Liver (tissue), 9 donors: Measurements from ENCODE around the gene SLC17A3. TPM values are rescaled to one million over a fixed set of nuclear protein-coding genes. Genes with fewer than 3 reads are reported as not detected.

Experiments
- DNase-seq: peaks from one replicate; pipeline ENCODE4 v3.0.0-alpha.2; 2017; ENCODE audit warnings: low spot score
- H3K27ac ChIP-seq, 2 donors: one replicate each; pipeline ENCODE4 v1.7.0; 2013; ENCODE audit warnings: inconsistent platforms in 2 of 2, low read length in 2 of 2, control low read depth in 1 of 2, low read depth in 1 of 2, mild to moderate bottlenecking in 1 of 2
- H3K27me3 ChIP-seq, 4 donors: one replicate each; pipeline versions ENCODE4 v1.6.1 to v1.7.0; 2013; ENCODE audit warnings: low read length in 3 of 4, inconsistent platforms in 1 of 4, mild to moderate bottlenecking in 1 of 4, moderate library complexity in 1 of 4; ENCODE audit not compliant: control insufficient read depth in 4 of 4, insufficient read depth in 4 of 4
- H3K36me3 ChIP-seq, 4 donors: one replicate each; pipeline versions ENCODE4 v1.6.1 to v1.7.0; 2013; ENCODE audit warnings: low read length in 3 of 4, mild to moderate bottlenecking in 3 of 4, low read depth in 1 of 4, moderate library complexity in 1 of 4; ENCODE audit not compliant: control insufficient read depth in 4 of 4, insufficient read depth in 3 of 4
- H3K4me1 ChIP-seq, 4 donors: one replicate each; pipeline versions ENCODE4 v1.6.1 to v1.7.0; 2013; ENCODE audit warnings: low read length in 3 of 4, mild to moderate bottlenecking in 3 of 4, moderate library complexity in 1 of 4; ENCODE audit not compliant: control insufficient read depth in 4 of 4, insufficient read depth in 4 of 4
- H3K4me3 ChIP-seq, 3 donors: one replicate each; pipeline versions ENCODE4 v1.6.1 to v1.7.0; 2013; ENCODE audit warnings: low read length in 3 of 3, control low read depth in 1 of 3, low read depth in 1 of 3, mild to moderate bottlenecking in 1 of 3
- H3K9ac ChIP-seq, 2 donors: one replicate each; pipeline ENCODE4 v1.7.0; 2013; ENCODE audit warnings: low read length in 2 of 2, mild to moderate bottlenecking in 2 of 2, moderate library complexity in 2 of 2, control low read depth in 1 of 2, low read depth in 1 of 2
- H3K9me3 ChIP-seq, 4 donors: one replicate each; pipeline versions ENCODE4 v1.6.1 to v1.7.0; 2013; ENCODE audit warnings: low read length in 3 of 4; ENCODE audit not compliant: control insufficient read depth in 4 of 4
- ATF3 ChIP-seq: IDR thresholded peaks from 2 replicates; pipeline ENCODE4 v1.6.1; 2016; ENCODE audit warnings: antibody characterized with exemption
- EGR1 ChIP-seq, 2 donors: IDR thresholded peaks; 2 replicates each; pipeline ENCODE4 v1.6.1; 2016 to 2018; ENCODE audit warnings: antibody characterized with exemption in 2 of 2, low read depth in 2 of 2
- FOXA1 ChIP-seq: IDR thresholded peaks from 2 replicates; pipeline ENCODE4 v1.6.1; 2016; ENCODE audit warnings: antibody characterized with exemption
- FOXA2 ChIP-seq: IDR thresholded peaks from 2 replicates; pipeline ENCODE4 v1.6.1; 2016; ENCODE audit warnings: antibody characterized with exemption
- GABPA ChIP-seq, 2 donors: IDR thresholded peaks in 1 of 2; conservative IDR thresholded peaks in 1 of 2; 2 replicates each; pipeline ENCODE4 v1.6.1; 2016; ENCODE audit warnings: antibody characterized with exemption in 2 of 2, mild to moderate bottlenecking in 1 of 2, moderate library complexity in 1 of 2
- HNF4A ChIP-seq, 2 donors: conservative IDR thresholded peaks; 2 replicates each; pipeline ENCODE4 v1.6.1; 2016; ENCODE audit warnings: antibody characterized with exemption in 2 of 2, mild to moderate bottlenecking in 2 of 2
- HNF4G ChIP-seq: IDR thresholded peaks from 2 replicates; pipeline ENCODE4 v1.6.1; 2016; ENCODE audit warnings: antibody characterized with exemption
- JUND ChIP-seq, 2 donors: IDR thresholded peaks; 2 replicates each; pipeline ENCODE4 v1.6.1; 2016; ENCODE audit warnings: antibody characterized with exemption in 2 of 2
- MAX ChIP-seq: IDR thresholded peaks from 2 replicates; pipeline ENCODE4 v1.6.1; 2016; ENCODE audit warnings: antibody characterized with exemption
- NR2F2 ChIP-seq: IDR thresholded peaks from 2 replicates; pipeline ENCODE4 v1.6.1; 2016; ENCODE audit warnings: antibody characterized with exemption
- RAD21 ChIP-seq, 2 donors: IDR thresholded peaks; 2 replicates each; pipeline ENCODE4 v1.6.1; 2016; ENCODE audit warnings: antibody characterized with exemption in 2 of 2, mild to moderate bottlenecking in 2 of 2
- RXRA ChIP-seq, 2 donors: IDR thresholded peaks; 2 replicates each; pipeline ENCODE4 v1.6.1; 2017 to 2018; ENCODE audit warnings: antibody characterized with exemption in 2 of 2, mild to moderate bottlenecking in 1 of 2
- SP1 ChIP-seq: IDR thresholded peaks from 2 replicates; pipeline ENCODE4 v1.6.1; 2018; ENCODE audit warnings: antibody characterized with exemption, mild to moderate bottlenecking
- TAF1 ChIP-seq: conservative IDR thresholded peaks from 2 replicates; pipeline ENCODE4 v1.6.1; 2016; ENCODE audit warnings: antibody characterized with exemption, mild to moderate bottlenecking
- YY1 ChIP-seq: IDR thresholded peaks from 2 replicates; pipeline ENCODE4 v1.6.1; 2016; ENCODE audit warnings: antibody characterized with exemption, mild to moderate bottlenecking
- WGBS: extraction: QIAGEN DNeasy Blood & Tissue Kit; methylation state at CpG from one replicate; pipeline ENCODE4 v1.1.7; 2013; 5-methylcytosine and 5-hydroxymethylcytosine counted together
- polyA plus RNA-seq, 2 donors: library from polyadenylated mRNA; stranded (reverse) in 1 of 2; unstranded in 1 of 2; fragments of 200-250 nt in 1 of 2; fragments of >200 nt in 1 of 2; fragmentation: Nextera tagmentation in 1 of 2; extraction: Ambion mirVana in 1 of 2; gene quantifications; one replicate each; pipeline versions ENCODE4 v1.2.1 to v1.2.3, GENCODE V29; 2013 to 2015
- total RNA-seq, 2 donors: library from RNA; depleted of rRNA; stranded (reverse); fragments of >200 nt; gene quantifications; one replicate each; pipeline ENCODE4 v1.2.3, GENCODE V29; 2014
- TF ChIP-seq, protein P1 (sequence below): IDR thresholded peaks from 2 replicates; pipeline ENCODE4 v1.6.1; 2016; ENCODE audit warnings: antibody characterized with exemption, mild to moderate bottlenecking
- TF ChIP-seq, protein P2 (sequence below): IDR thresholded peaks from 2 replicates; pipeline ENCODE4 v1.6.1; 2016; ENCODE audit warnings: antibody characterized with exemption
- TF ChIP-seq, protein P3 (sequence below): fragments of 150-350 bp; IDR thresholded peaks from 2 replicates; pipeline ENCODE4 v1.5.1; 2017; ENCODE audit warnings: improper control_type of control experiment, low read depth, low read length; ENCODE audit not compliant: missing input control
- donor health status: healthy.
- donor health status: healthy.
- donor health status: healthy.
- donor health status: healthy.
- donor health status: healthy.

The SLC17A3 gene
- total and polyA plus RNA-seq, 4 donors: 1.6 to 23.2 (median 10.9) TPM

- 95% methylated on average over 2 of the region's 2 CpGs for WGBS
- no peaks in the 10 kb centered on the region for H3K9me3 ChIP-seq
- TF ChIP-seq ATF3 (no peak), HNF4A (conservative IDR thresholded peaks at IDR 0.05) (peak in 1 of 2 donors; percentile 8)
- peaks cover 4 to 43% (median 31%) of the 10 kb centered on the region in 4 donors for H3K4me1 ChIP-seq
- H3K36me3 ChIP-seq: no peaks in the 10 kb centered on the region
- no peaks in the 10 kb centered on the region for H3K27me3 ChIP-seq
- H3K9ac ChIP-seq: no peak overlapping the region
- no peak for DNase-seq
- H3K4me3 ChIP-seq: no peak overlapping the region
- H3K27ac ChIP-seq: no peak overlapping the region
Observed at GRCh38 chr6:25878721-25879322, 4.8 kb upstream of the SLC17A3 start.

DNA sequence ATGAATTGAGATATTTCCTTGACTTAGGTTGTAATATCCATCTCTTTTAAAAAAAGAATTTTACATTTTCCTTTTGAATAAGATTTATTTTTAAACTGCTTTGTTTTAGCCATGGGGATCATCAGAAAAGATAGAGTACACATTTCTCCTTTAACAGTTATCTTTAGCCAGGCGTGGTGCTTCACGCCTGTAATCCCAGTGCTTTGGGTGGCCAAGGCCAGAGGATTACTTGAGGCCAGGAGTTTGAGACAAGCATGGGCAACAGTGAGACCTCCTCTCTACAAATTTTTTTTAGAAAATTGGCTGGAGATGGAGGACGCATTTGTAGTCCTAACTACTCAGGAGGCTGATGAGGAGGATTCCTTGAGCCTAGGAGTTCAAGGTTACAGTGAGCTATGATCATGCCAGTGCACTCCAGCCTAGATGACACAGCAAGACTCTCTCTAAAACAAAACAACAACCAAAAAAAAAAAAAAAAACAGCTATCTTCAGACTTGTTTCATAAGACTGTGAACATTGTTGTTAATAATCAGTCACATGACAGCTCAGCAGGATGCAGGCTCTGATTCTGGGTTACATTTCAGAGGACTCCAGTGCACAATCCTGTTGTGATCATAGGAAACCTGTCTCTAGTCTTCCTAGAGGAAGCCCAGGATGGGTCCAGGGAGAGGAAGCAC lies 2.0 kb upstream of the SLC17A3 start:
- Histone ChIP-seq H3K9me3 (no peaks in the 10 kb centered on the region), H3K36me3 (no peaks in the 10 kb centered on the region), H3K4me1 (peaks cover 4 to 52% (median 32%) of the 10 kb centered on the region in 4 donors), H3K27me3 (no peaks in the 10 kb centered on the region), H3K4me3 (no peak overlapping the region), H3K27ac (peak overlapping the region in 1 of 2 donors; percentile 48), H3K9ac (no peak overlapping the region)
- WGBS: 62% methylated on average over 3 of the region's 3 CpGs
- DNase-seq: no peak
- no peak for TF ChIP-seq NR2F2

DNA sequence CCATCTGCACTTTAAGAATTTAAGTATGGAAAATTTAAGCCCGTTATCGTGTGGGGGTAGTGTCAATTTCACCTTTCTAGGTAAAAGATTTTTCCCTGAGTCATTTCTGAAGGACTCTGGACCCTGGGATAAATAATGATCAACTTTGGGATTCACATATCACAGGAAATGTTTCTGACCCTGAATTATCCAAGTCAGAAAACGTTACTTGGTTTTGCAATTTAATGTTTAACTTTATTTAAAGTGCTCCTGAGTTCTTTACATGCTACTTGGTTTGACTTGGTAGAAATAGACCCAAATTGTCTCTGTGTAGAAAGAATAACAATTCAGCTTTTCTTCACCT lies 1.5 kb upstream of the SLC17A3 start:
- H3K27ac ChIP-seq: peak overlapping the region in 1 of 2 donors; percentile 48
- H3K4me3 ChIP-seq: no peak overlapping the region
- H3K36me3 ChIP-seq: no peaks in the 10 kb centered on the region
- TF ChIP-seq, protein P1, sequence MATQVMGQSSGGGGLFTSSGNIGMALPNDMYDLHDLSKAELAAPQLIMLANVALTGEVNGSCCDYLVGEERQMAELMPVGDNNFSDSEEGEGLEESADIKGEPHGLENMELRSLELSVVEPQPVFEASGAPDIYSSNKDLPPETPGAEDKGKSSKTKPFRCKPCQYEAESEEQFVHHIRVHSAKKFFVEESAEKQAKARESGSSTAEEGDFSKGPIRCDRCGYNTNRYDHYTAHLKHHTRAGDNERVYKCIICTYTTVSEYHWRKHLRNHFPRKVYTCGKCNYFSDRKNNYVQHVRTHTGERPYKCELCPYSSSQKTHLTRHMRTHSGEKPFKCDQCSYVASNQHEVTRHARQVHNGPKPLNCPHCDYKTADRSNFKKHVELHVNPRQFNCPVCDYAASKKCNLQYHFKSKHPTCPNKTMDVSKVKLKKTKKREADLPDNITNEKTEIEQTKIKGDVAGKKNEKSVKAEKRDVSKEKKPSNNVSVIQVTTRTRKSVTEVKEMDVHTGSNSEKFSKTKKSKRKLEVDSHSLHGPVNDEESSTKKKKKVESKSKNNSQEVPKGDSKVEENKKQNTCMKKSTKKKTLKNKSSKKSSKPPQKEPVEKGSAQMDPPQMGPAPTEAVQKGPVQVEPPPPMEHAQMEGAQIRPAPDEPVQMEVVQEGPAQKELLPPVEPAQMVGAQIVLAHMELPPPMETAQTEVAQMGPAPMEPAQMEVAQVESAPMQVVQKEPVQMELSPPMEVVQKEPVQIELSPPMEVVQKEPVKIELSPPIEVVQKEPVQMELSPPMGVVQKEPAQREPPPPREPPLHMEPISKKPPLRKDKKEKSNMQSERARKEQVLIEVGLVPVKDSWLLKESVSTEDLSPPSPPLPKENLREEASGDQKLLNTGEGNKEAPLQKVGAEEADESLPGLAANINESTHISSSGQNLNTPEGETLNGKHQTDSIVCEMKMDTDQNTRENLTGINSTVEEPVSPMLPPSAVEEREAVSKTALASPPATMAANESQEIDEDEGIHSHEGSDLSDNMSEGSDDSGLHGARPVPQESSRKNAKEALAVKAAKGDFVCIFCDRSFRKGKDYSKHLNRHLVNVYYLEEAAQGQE: peak; percentile 22
- TF ChIP-seq TAF1: no peak
- peak; percentile 89 for TF ChIP-seq HNF4G
- peak; percentile 60 for TF ChIP-seq YY1
- peak; percentile 79 for TF ChIP-seq ATF3
- peak; percentile 17 to 80 for TF ChIP-seq EGR1 (IDR thresholded peaks at IDR 0.05; ENCODE audit: low read depth in 2 of 2)
- TF ChIP-seq, protein P2, sequence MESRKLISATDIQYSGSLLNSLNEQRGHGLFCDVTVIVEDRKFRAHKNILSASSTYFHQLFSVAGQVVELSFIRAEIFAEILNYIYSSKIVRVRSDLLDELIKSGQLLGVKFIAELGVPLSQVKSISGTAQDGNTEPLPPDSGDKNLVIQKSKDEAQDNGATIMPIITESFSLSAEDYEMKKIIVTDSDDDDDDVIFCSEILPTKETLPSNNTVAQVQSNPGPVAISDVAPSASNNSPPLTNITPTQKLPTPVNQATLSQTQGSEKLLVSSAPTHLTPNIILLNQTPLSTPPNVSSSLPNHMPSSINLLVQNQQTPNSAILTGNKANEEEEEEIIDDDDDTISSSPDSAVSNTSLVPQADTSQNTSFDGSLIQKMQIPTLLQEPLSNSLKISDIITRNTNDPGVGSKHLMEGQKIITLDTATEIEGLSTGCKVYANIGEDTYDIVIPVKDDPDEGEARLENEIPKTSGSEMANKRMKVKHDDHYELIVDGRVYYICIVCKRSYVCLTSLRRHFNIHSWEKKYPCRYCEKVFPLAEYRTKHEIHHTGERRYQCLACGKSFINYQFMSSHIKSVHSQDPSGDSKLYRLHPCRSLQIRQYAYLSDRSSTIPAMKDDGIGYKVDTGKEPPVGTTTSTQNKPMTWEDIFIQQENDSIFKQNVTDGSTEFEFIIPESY: peak; percentile 38
- TF ChIP-seq GABPA (IDR thresholded peaks at IDR 0.05 in 1 of 2, conservative IDR thresholded peaks at IDR 0.05 in 1 of 2): peak in 1 of 2 donors; percentile 14
- TF ChIP-seq RXRA (IDR thresholded peaks at IDR 0.05): peak; percentile 78 to 81
- peak; percentile 97 for TF ChIP-seq HNF4A (conservative IDR thresholded peaks at IDR 0.05)
- TF ChIP-seq FOXA2: peak; percentile 7
- TF ChIP-seq RAD21 (IDR thresholded peaks at IDR 0.05): peak; percentile 23 to 41
- TF ChIP-seq, protein P3, sequence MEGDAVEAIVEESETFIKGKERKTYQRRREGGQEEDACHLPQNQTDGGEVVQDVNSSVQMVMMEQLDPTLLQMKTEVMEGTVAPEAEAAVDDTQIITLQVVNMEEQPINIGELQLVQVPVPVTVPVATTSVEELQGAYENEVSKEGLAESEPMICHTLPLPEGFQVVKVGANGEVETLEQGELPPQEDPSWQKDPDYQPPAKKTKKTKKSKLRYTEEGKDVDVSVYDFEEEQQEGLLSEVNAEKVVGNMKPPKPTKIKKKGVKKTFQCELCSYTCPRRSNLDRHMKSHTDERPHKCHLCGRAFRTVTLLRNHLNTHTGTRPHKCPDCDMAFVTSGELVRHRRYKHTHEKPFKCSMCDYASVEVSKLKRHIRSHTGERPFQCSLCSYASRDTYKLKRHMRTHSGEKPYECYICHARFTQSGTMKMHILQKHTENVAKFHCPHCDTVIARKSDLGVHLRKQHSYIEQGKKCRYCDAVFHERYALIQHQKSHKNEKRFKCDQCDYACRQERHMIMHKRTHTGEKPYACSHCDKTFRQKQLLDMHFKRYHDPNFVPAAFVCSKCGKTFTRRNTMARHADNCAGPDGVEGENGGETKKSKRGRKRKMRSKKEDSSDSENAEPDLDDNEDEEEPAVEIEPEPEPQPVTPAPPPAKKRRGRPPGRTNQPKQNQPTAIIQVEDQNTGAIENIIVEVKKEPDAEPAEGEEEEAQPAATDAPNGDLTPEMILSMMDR: no peak
- no peak for TF ChIP-seq FOXA1
- TF ChIP-seq SP1: peak; percentile 87
- peak; percentile 81 to 90 for TF ChIP-seq JUND (IDR thresholded peaks at IDR 0.05)
- peak; percentile 29 for TF ChIP-seq NR2F2
- peak; percentile 46 for TF ChIP-seq MAX
- peaks cover 4 to 52% (median 31%) of the 10 kb centered on the region in 4 donors for H3K4me1 ChIP-seq
- no peaks in the 10 kb centered on the region for H3K9me3 ChIP-seq
- no peaks in the 10 kb centered on the region for H3K27me3 ChIP-seq
- WGBS: 35% methylated on average over 3 of the region's 3 CpGs
- no peak overlapping the region for H3K9ac ChIP-seq
- DNase-seq: no peak
